Stromal cell of bone marrow (primary cell): ENCODE data around the gene FIBIN.
"Not testable (repeated sequence)": the region's sequence is repeated elsewhere in the genome, so short reads cannot be mapped to it uniquely, and the experiment has no call there.

Experiments used
- DNase-seq: peaks from one replicate; pipeline ENCODE4 v3.0.0-alpha.2; 2012; ENCODE audit warnings: low read depth

Gene FIBIN

DNA sequence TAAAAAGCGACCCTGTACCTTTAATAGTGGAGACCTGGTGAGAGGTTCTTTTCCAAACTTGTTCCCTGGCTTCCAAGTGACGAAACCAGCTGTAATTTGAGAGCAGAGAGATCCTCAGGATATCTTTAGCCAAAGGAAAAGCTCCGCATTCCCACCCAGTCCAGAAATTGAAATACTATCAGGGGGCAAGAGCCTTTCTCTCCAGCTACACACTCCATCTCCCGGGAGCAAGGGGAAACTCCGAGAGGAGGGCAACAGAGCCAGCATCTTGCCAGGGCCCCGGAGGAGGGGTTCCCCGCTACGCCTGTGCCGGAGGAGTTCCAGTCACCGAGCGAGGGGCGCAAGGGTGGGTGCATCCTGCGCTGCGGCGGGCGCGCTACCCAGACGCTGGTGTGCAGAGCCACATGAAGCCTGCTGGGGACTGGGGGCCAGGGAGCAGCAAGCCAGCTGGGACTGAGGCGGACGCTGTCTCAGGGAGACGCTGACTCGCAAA lies at the start of gene FIBIN:
FIBIN (plus strand) TSS at position 148 of the 493 bp plus-strand sequence. CDS start 415 bp downstream, outside the sequence.
- no peak for DNase-seq

DNA sequence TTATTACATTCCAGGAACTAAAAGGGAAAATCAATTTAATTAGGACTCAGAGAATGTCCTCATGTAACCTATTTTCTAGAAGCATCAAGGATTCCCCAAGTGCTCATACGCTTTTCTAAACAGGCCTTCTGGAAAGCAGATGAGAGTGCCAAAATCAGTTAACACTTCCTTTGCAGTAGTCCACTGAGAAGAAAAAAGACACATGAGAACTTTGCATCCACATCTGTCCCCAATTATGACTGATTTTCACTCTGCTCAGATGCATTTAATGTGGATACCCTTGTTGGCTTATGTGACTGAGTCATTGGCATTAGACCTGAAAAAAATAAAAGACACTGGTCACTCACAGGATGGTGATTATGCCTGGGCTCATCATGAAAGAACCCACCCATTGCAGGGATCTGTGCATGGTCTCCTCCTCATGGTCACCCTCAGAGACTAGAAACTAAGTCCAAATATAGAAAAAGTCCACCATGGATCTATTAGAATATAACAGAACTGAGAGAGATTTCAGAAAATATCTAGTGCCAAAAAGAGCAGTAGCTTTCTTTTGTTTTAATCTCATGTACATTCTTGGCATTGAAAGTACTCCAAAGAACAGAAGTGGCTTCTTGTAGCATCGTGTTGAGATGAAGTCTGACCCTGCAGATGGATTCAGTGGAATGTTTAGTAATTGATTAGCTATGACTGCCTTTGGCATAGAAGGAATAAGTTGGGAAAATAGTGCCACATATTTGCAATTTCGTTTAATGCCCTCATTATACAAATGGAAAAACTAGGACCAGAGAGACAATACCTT lies 48.8 kb upstream of the FIBIN start:
- peak; percentile 54 for DNase-seq

DNA sequence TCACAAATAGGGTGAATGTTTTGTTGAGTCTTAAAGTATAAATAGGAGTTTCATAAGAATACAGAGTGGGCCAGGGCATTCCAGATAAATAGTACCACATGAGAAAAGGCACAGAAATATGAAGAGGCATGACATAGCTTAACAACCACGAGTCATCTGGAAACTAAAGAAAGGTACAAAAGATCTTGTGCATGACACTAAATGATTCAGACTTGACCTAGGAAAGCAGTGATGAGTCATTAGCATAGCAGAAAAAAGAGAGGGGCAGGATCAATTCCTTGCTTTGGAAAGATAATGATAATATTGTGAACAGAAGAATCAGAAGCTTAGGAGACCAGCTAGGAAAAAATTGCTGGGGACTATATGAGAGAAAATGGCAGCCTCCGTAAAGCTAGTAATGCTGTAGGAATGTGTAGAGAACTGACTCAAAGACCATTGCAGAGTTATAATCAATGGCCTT lies 47.6 kb upstream of the FIBIN start:
- DNase-seq: no peak

GRCh38 chr11:26947379-26947844 lies 46.5 kb upstream of the FIBIN start:
- DNase-seq: peak; percentile 99

- DNase-seq: no peak
Observed at GRCh38 chr11:26947904-26948639, 45.8 kb upstream of the FIBIN start.

GRCh38 chr11:26948881-26949280 lies 45.0 kb upstream of the FIBIN start:
- DNase-seq: no peak

DNA sequence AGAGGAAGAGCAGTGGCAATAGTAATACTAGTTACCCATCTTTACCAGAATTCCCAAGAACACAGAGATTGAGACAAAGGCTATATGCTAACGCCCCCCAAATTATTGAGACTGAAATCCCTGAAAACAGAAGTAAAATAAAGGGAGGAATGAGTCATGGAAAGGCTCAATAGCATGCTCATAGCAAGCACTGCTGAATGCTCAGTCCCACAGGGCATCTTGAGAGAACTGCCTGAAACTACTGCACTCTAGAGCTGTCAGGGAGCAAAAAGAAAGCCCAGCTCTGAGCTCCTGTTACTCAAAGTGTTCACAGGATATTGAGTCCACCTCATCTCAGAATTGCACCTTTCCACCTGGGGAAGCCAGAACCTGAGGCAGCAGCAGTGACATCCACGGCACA lies 44.1 kb upstream of the FIBIN start:
- peak; percentile 67 for DNase-seq

DNA sequence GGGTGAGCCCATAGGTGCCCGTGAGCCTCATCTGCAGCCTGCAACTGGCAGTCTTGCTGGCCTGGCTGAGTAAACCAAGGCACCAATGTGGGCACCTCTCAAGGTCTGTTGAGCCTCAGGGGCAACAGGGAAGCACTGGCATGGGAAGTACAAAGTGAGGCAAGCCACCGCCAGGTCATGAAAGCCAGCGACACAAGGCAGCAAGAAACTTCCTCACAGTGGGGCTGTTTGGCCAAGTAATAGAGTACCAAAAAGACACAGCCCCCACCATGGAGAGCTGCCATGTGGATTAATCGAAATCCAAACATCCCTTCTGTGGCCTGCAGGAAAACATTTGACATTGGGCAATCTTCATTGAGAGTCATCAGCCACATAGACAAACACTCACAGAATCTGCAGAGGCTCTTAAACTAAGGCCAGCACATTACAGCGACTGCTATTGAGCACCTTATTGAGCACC lies 43.6 kb upstream of the FIBIN start:
- DNase-seq: peak; percentile 85

- no peak for DNase-seq
Observed at GRCh38 chr11:26951809-26952515, 42.0 kb upstream of the FIBIN start.

DNA sequence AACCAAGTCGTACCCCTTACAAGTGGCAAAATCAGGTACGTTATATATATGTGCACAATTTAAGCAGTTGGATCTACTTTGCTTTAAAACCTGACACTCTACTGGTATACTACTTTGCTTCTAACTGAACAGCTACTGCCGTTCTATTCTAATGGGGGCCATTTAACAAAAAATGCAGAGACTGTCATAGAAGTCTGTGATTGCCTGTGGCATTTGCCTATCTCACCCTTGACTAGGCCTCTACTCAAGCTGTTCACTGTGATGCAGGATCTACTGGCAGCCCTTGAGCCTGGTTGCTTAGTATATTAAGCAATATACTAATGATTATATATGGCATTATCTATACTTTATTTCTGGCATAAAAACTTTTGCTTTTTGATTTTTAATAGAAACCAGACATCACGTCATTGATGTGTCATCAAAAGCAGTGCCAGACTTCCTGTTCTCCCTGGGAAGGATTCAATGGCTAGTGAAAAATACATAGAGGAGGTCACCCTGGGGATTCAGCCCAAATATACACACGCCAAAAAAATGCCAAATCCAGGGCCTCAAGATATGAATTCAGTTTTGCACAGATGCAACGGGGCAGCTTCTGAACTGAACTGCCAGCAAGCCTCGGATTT lies 40.0 kb upstream of the FIBIN start:
- no peak for DNase-seq

DNA sequence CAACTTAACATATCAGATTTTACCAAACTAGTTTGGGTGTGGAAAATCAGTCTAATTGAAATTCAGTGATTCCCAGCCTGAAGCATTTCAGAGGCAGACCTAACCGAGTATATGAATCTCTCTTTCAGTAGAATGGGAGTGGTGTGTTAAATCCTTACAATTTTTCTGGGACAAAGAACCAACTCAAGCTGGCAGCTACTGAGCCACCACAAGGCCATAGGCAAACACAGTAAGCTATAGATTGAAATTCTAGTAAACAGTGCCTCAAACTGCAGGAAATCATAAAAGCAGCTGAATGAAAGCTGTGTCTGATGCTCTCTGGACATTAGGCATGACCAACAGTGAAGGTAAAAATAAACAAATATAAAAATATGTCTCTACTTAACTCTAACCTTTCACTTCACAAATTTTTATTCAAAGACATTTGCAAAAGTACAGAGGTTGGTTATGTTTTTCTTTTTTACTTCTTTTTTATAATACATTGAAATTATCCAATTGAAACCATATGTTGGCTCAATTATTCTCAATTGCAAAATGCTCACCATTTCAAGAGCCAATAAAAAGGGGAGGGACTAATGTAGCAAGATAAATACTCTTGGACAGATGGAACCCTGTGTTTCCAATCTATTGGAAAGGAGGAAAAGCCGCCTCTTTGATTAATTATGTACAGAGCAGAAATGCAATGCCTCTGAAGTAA lies 35.8 kb upstream of the FIBIN start:
- no peak for DNase-seq

DNA sequence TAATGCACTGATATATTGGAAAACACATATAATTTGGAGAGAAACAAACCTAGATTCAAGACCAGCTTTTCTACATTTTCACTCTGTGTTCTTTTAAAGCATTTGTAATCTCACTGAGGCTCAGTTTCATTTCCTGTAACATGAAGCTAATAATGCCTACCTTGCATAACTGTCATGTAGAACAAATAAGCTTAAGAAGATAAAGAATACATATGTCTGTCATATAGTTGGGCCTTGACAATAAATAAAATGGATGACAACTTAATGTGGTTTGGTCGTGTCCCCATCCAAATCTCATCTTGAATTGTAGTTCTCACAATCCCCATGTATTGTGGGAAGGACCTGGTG lies 35.2 kb upstream of the FIBIN start:
- no peak for DNase-seq

- DNase-seq: no peak
Observed at GRCh38 chr11:26960281-26960680, 33.6 kb upstream of the FIBIN start.

GRCh38 chr11:26963764-26964163 lies 30.1 kb upstream of the FIBIN start:
- no peak for DNase-seq

- DNase-seq: no peak
Observed at GRCh38 chr11:26964339-26964738, 29.6 kb upstream of the FIBIN start.

DNA sequence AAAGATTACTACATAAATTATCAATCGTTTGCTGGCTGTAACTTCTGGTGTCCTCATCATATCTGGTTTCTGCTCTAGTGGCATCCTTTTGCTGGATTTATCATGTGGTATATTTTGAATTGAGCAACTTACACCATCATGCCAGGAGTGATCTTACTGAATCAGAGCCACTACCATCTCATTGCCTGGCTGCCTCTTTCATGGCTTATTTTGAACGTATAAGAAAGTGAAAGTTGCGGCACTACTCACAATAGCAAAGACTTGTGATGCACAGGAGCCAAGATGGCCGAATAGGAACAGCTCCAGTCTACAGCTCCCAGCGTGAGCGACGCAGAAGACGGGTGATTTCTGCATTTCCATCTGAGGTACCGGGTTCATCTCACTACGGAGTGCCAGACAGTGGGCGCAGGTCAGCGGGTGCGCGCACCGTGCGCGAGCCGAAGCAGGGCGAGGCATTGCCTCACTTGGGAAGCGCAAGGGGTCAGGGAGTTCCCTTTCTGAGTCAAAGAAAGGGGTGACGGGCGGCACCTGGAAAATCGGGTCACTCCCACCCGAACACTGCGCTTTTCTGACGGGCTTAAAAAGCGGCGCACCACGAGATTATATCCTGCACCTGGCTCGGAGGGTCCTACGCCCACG lies 28.9 kb upstream of the FIBIN start:
- not testable (repeated sequence) for DNase-seq

DNA sequence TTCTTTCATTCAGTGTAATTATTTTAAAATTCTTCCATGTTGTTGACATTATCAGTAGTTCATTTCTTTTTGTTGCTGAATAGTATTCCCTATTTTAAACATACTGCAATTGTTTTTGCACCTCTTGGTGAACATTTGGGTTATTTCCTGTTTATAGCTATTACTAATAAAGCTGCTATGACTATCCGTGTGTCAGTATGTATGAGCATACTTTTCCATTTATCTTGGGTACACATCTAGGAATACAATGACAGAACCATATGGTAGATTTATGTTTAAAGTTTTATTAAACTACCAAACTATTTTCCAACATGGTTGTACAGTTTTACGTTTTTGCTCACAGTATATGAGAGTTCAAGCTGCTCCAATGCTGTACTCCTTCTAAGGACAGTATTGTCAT lies 22.0 kb upstream of the FIBIN start:
- no peak for DNase-seq

GRCh38 chr11:26974069-26974783 lies 19.7 kb upstream of the FIBIN start:
- DNase-seq: no peak

- DNase-seq: no peak
Observed at GRCh38 chr11:26974996-26975395, 18.9 kb upstream of the FIBIN start.

DNA sequence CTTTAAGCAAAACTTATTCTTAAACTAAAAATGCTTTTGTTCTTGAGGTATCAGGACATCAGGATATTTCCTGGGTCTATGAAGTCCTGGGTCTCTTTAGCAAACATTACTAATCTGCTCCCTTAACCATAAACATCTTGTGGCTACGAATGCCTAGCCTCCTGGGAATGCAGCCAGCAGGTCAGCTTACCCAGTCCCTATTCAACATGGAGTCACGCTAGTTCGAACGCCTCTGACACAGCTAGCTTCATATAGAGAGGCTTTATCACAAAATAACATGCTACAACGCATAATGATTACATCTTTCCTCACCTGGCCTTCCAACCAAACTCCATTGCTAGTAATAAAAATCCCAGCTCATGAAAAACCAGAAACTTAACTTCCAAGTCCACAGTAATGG lies 17.5 kb upstream of the FIBIN start:
- no peak for DNase-seq
